GM12878 (cell line): Measurements from ENCODE around the gene MAP3K21. TPM values are rescaled to one million over a fixed set of nuclear protein-coding genes. Genes with fewer than 3 reads are reported as not detected.
A peak's percentile ranks its signal among the peaks of the same experiment; 100 is the strongest.

ENCODE experiments used
- ATAC-seq: fragments of 200-7000 bp; cut with Tn5 transposase; 3 replicates; pipeline ENCODE4 v1.9.1; 2020; ENCODE audit warnings: mild to moderate bottlenecking, moderate library complexity
- BruUV-seq: library from RNA; stranded (reverse); fragments of 400-500 nt; replicated peaks from 2 replicates; lab custom pipeline; 2021; lab: Mats Ljungman, UMichigan
- CTCF ChIA-PET: fragments of 300-600 bp; sonication (Branson Sonifier 250); formaldehyde crosslinking; extraction: SDS; loops from one replicate; lab custom pipeline; 2021; ENCODE audit warnings: inconsistent platforms; lab: Yijun Ruan, JAX
- POLR2A ChIA-PET: fragments of 350-600 bp; formaldehyde crosslinking; extraction: SDS; loops from one replicate; lab custom pipeline; 2021; ENCODE audit warnings: inconsistent platforms; lab: Charles Lee
- RAD21 ChIA-PET: fragments of 300-600 bp; sonication (Branson Sonifier 250); formaldehyde crosslinking; loops from one replicate; lab custom pipeline; 2023; ENCODE audit warnings: antibody characterized with exemption; ENCODE audit not compliant: unreplicated experiment; lab: Charles Lee
- SMC1A ChIA-PET: fragments of 300-600 bp; sonication (Branson Sonifier 250); formaldehyde crosslinking; loops from one replicate; lab custom pipeline; 2023; ENCODE audit not compliant: unreplicated experiment, uncharacterized antibody; lab: Charles Lee
- DNase-seq: peaks from one replicate; pipeline ENCODE4 v3.0.0-alpha.2; 2011; ENCODE audit warnings: low read depth, low spot score
- FAIRE-seq: peaks from 3 replicates; lab custom pipeline; 2011; peaks lifted over from hg19 to GRCh38; lab: Jason Lieb, UNC
- H2AFZ ChIP-seq: 2 replicates; pipeline ENCODE4 v1.6.0; 2011; ENCODE audit warnings: low read depth, low read length, control low read depth; ENCODE audit not compliant: control insufficient read depth
- H3K27ac ChIP-seq: 2 replicates; pipeline ENCODE4 v1.5.1; 2011; ENCODE audit warnings: control low read depth; ENCODE audit not compliant: control insufficient read depth, insufficient read depth
- H3K27me3 ChIP-seq, 2 experiments: replicated peaks in 1 of 2; 2 replicates each; pipeline versions ENCODE4 v1.6.0 to v1.6.1; 2011; ENCODE audit warnings: low read length in 1 of 2; ENCODE audit not compliant: control insufficient read depth in 2 of 2, insufficient read depth in 2 of 2
- H3K36me3 ChIP-seq, 2 experiments: 2 replicates each; pipeline ENCODE4 v1.5.1; 2011; ENCODE audit warnings: low read length in 1 of 2; ENCODE audit not compliant: control insufficient read depth in 2 of 2, insufficient read depth in 2 of 2
- H3K4me1 ChIP-seq: 2 replicates; pipeline ENCODE4 v1.6.1; 2011; ENCODE audit warnings: mild to moderate bottlenecking, low read length, moderate library complexity, mixed read lengths; ENCODE audit not compliant: control insufficient read depth, insufficient read depth
- H3K4me2 ChIP-seq: 2 replicates; pipeline ENCODE4 v1.6.0; 2011; ENCODE audit warnings: control low read depth; ENCODE audit not compliant: control insufficient read depth, insufficient read depth
- H3K4me3 ChIP-seq: fragments of 200-600 bp; sonication (generic); 2 replicates; pipeline ENCODE4 v1.5.1; 2016
- H3K79me2 ChIP-seq: 2 replicates; pipeline ENCODE4 v1.6.0; 2011; ENCODE audit warnings: low read length; ENCODE audit not compliant: control insufficient read depth, insufficient read depth
- H3K9ac ChIP-seq: 2 replicates; pipeline ENCODE4 v1.8.0; 2011; ENCODE audit warnings: low read length, control low read depth, mixed read lengths; ENCODE audit not compliant: control insufficient read depth, insufficient read depth
- H3K9me3 ChIP-seq: replicated peaks from 3 replicates; pipeline ENCODE4 v1.5.1; 2011; ENCODE audit warnings: mild to moderate bottlenecking, low read length; ENCODE audit not compliant: control insufficient read depth, insufficient read depth
- H4K20me1 ChIP-seq: 2 replicates; pipeline ENCODE4 v1.6.0; 2011; ENCODE audit not compliant: control insufficient read depth, insufficient read depth
- BACH1 ChIP-seq: fragments of 450-650 bp; IDR thresholded peaks from 2 replicates; pipeline ENCODE4 v1.6.1; 2017; ENCODE audit warnings: mild to moderate bottlenecking, borderline replicate concordance
- BCL3 ChIP-seq: IDR thresholded peaks from 2 replicates; pipeline ENCODE4 v1.6.1; 2011; ENCODE audit warnings: borderline replicate concordance, low read depth, mild to moderate bottlenecking, moderate library complexity, low read length; ENCODE audit not compliant: insufficient read depth, poor library complexity, severe bottlenecking
- CREM ChIP-seq: IDR thresholded peaks from 2 replicates; pipeline ENCODE4 v1.6.1; 2014; ENCODE audit warnings: antibody characterized with exemption, low read depth
- GATAD2B ChIP-seq: fragments of 450-650 bp; conservative IDR thresholded peaks from 2 replicates; pipeline ENCODE4 v1.6.1; 2017; ENCODE audit warnings: low read depth, mild to moderate bottlenecking, moderate library complexity
- IKZF2 ChIP-seq, 2 experiments: fragments of 450-650 bp; IDR thresholded peaks; 2 replicates each; pipeline ENCODE4 v1.6.1; 2017; ENCODE audit warnings: mild to moderate bottlenecking in 2 of 2, moderate library complexity in 2 of 2
- MXI1 ChIP-seq: fragments of 150-350 bp; IDR thresholded peaks from 2 replicates; pipeline ENCODE4 v1.6.1; 2011; ENCODE audit warnings: low read depth, mild to moderate bottlenecking, inconsistent platforms, low read length, improper control_type of control experiment
- NR2C2 ChIP-seq: IDR thresholded peaks from 2 replicates; pipeline ENCODE4 v1.6.1; 2011; ENCODE audit warnings: borderline replicate concordance, low read depth; ENCODE audit not compliant: control insufficient read depth, insufficient read length
- POLR2A ChIP-seq: IDR thresholded peaks from 2 replicates; pipeline ENCODE4 v1.6.1; 2011; ENCODE audit warnings: low read depth, mild to moderate bottlenecking, low read length
- POLR2AphosphoS2 ChIP-seq: IDR thresholded peaks from 2 replicates; pipeline ENCODE4 v1.6.1; 2011; ENCODE audit warnings: low read depth, mild to moderate bottlenecking, low read length, improper control_type of control experiment, moderate library complexity
- RELB ChIP-seq: fragments of 450-650 bp; IDR thresholded peaks from 2 replicates; pipeline ENCODE4 v1.6.1; 2017; ENCODE audit warnings: low read depth, mild to moderate bottlenecking, moderate library complexity
- RUNX3 ChIP-seq: IDR thresholded peaks from 2 replicates; pipeline ENCODE4 v1.6.1; 2012; ENCODE audit warnings: low read length, inconsistent platforms
- SP1 ChIP-seq: IDR thresholded peaks from one replicate; pipeline ENCODE4 v1.6.1; 2011; ENCODE audit warnings: low read depth, low read length
- STAT3 ChIP-seq: IDR thresholded peaks from 2 replicates; pipeline ENCODE4 v1.6.1; 2011; ENCODE audit warnings: low read depth, low read length, improper control_type of control experiment
- SUPT20H ChIP-seq: IDR thresholded peaks from 2 replicates; pipeline ENCODE4 v1.6.1; 2011; ENCODE audit warnings: low read depth, mild to moderate bottlenecking, low read length, moderate library complexity, borderline replicate concordance; ENCODE audit not compliant: control insufficient read depth
- TCF3 ChIP-seq: IDR thresholded peaks from 2 replicates; pipeline ENCODE4 v1.6.1; 2012; ENCODE audit warnings: low read depth, mild to moderate bottlenecking, low read length, borderline replicate concordance; ENCODE audit not compliant: insufficient read depth
- USF1 ChIP-seq: IDR thresholded peaks from 2 replicates; pipeline ENCODE4 v1.6.1; 2011; ENCODE audit warnings: borderline replicate concordance, low read depth, mild to moderate bottlenecking, moderate library complexity, mixed read lengths, low read length; ENCODE audit not compliant: insufficient read depth; ENCODE audit errors: extremely low read length
- YBX1 ChIP-seq: fragments of 450-650 bp; IDR thresholded peaks from 2 replicates; pipeline ENCODE4 v1.6.1; 2016; ENCODE audit warnings: antibody characterized with exemption
- ZNF622 ChIP-seq: fragments of 450-650 bp; IDR thresholded peaks from 2 replicates; pipeline ENCODE4 v1.6.1; 2017; ENCODE audit warnings: mild to moderate bottlenecking, inconsistent platforms
- ZSCAN29 ChIP-seq: fragments of 450-650 bp; IDR thresholded peaks from 2 replicates; pipeline ENCODE4 v1.6.1; 2017; ENCODE audit warnings: mild to moderate bottlenecking, moderate library complexity
- WGBS: methylation state at CpG from one replicate; pipeline ENCODE4 v1.1.6; 2016; ENCODE audit warnings: low lambda C conversion rate; ENCODE audit not compliant: insufficient replicate concordance, insufficient coverage; ENCODE audit errors: missing lambda C conversion rate; 5-methylcytosine and 5-hydroxymethylcytosine counted together
- in situ Hi-C: fragments of 300-500 bp; cut with MboI; formaldehyde crosslinking; loops from 9 replicates; pipeline ENCODE4 v1.14.3; 2018; ENCODE audit warnings: mixed read lengths
- intact Hi-C: fragments of 100-400 bp; cut with micrococcal nuclease; formaldehyde crosslinking; loops from one replicate; pipeline ENCODE4 v1.14.2; 2022; ENCODE audit not compliant: unreplicated experiment
- polyA plus RNA-seq, 11 experiments: library from polyadenylated mRNA; depleted of rRNA in 4 of 11; unstranded in 6 of 11; stranded (reverse) in 5 of 11; fragments of >200 nt; fragmentation: Nextera tagmentation in 4 of 11; fragmentation: Illumina TruSeq in 1 of 11; extraction: Ambion mirVana in 4 of 11; extraction: Trizol in 1 of 11; gene quantifications; 1 replicate in 1 of 11; 2 replicates in 10 of 11; pipeline versions ENCODE4 v1.2.1 to v1.2.3, GENCODE V29; 2011 to 2016; ENCODE audit warnings: inconsistent platforms in 2 of 11, missing spikeins in 2 of 11, low read depth in 1 of 11
- total RNA-seq, 4 experiments: library from RNA; depleted of rRNA in 3 of 4; stranded (reverse); fragments of >200 nt in 3 of 4; fragmentation: Illumina TruSeq in 1 of 4; extraction: Trizol in 1 of 4; gene quantifications; 2 replicates each; pipeline versions ENCODE4 v1.2.1 to v1.2.3, GENCODE V29; 2013 to 2021

MAP3K21 gene
- total and polyA plus RNA-seq, 10 of the 15 experiments (the other 5 are each of a cell fraction or from before 2014, with no cell fraction given): 0.02 to 0.21 (median 0.09) TPM; not detected in 1

DNA sequence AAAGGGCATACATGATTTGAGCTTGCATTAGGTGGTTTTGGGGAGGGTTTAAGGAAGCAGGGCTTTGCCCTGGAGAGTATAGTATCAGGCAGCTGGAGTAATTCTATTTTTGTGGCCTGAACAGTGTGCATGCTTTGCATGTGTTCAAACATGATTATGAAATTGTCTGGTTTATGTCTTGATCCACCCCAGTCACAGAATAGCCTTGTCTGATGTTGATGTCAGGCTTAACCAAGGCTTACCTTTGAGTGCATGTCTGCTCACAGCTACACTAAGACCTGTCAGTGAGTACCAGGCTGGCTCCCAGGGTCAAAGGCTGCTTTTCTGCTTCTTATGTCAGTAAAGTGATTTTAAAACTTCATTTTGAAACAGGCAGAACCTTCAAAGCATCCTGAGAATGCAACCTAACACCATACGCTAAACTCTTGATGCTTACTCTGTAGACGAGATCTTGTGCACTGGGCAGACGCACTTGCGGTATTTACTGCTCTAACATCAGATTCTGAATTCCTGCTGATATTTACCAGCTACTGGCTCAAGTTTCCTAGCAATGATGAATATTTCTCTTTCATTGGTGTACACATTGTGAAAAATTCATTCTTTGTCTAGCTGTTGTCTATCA, 78.9 kb downstream of the MAP3K21 start (continued):
- TF ChIP-seq BCL3: no peak
- no peak for TF ChIP-seq NR2C2
- TF ChIP-seq ZSCAN29: no peak
- no peak for TF ChIP-seq POLR2A
- no peak for TF ChIP-seq STAT3
- TF ChIP-seq ZNF622: no peak
- TF ChIP-seq, all 136 proteins: peak for 0

DNA sequence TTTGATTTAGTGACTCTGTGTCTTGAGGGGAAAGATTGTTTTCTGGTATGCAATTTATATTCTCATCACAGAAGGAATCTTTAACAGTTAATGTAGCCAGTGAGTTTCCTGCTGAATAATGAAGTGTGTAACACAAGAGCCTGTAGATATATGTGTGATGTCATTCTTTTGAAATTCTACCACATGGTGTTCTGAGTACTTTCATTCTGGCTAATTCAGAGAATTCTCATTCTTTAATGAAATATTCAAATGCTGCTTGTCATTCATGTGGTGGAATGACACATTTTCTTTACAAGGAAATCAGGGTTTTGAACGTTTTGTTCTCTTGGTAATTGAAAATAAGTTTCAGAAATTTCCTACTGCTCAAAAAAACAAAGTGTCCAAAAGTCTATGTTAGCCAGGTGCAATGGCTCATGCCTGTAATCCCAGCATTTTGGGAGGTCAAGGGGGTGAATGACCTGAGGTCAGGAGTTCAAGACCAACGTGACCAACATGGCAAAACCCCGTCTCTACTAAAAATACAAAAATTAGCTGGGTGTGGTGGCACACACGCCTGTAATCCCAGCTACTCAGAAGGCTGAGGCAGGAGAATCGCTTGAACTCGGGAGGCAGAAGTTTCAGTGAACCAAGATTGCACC, 79.6 kb downstream of the MAP3K21 start:
- H3K4me2 ChIP-seq: no peak overlapping the region
- H4K20me1 ChIP-seq: no peaks in the 10 kb centered on the region
- SMC1A ChIA-PET: interaction anchor here (2.0 kb wide), 1 partner anchor 33 kb away, joined by 5 read pairs; no protein-coding TSS in a partner anchor
- ATAC-seq (peak; percentile 87), FAIRE-seq (no peak), DNase-seq (peak; percentile 1)
- no peaks in the 10 kb centered on the region; the same call in 2 of the 3 replicates for H3K9me3 ChIP-seq
- H3K27me3 ChIP-seq: no peaks in the 10 kb centered on the region
- H3K27ac ChIP-seq: no peak overlapping the region
- H3K9ac ChIP-seq: no peak overlapping the region
- no peak overlapping the region for H2AFZ ChIP-seq
- CTCF ChIA-PET: interaction anchor here (1.0 to 1.2 kb wide), 3 partner anchors 12 to 659 kb away, joined by 3 read pairs; no protein-coding TSS in a partner anchor
- no peaks in the 10 kb centered on the region for H3K4me1 ChIP-seq
- RAD21 ChIA-PET: no interaction called here
- POLR2A ChIA-PET: no interaction called here
- 0% methylated on average over 6 of the region's 6 CpGs for WGBS
- no peak overlapping the region for H3K4me3 ChIP-seq
- no TSS peak for BruUV-seq
- in situ Hi-C loops (no loop called here), intact Hi-C loops (no loop called here)
- H3K79me2 ChIP-seq: no peaks in the 10 kb centered on the region
- no peaks in the 10 kb centered on the region for H3K36me3 ChIP-seq
- no peak for TF ChIP-seq POLR2AphosphoS2
- TF ChIP-seq MXI1: no peak
- TF ChIP-seq SUPT20H: no peak
- peak; percentile 59; the same call in 1 of the 2 replicates for TF ChIP-seq RUNX3
- TF ChIP-seq YBX1: no peak
- TF ChIP-seq RELB: 0 out of 2 replicates have a peak, but pooled peaks have one; percentile 14
- no peak for TF ChIP-seq GATAD2B
- no peak for TF ChIP-seq BACH1
- peak; percentile 46; the same call in 1 of the 2 replicates for TF ChIP-seq CREM
- no peak for TF ChIP-seq TCF3
- no peak for TF ChIP-seq SP1
- TF ChIP-seq IKZF2 (IDR thresholded peaks at IDR 0.05): peak in 1 of 2 experiments; percentile 29; a peak in 1 of 4 replicates
- TF ChIP-seq USF1: no peak
